Naive thymus-derived CD4-positive, alpha-beta T cell (primary cell): ENCODE results near the gene OTUD4. TPM values are rescaled to one million over a fixed set of nuclear protein-coding genes. Genes with fewer than 3 reads are reported as not detected.

Experiments
- ATAC-seq: fragments of 150-1000 bp; cut with Tn5 transposase; 2 replicates; pipeline ENCODE4 v1.10.0; 2021; ENCODE audit warnings: mild to moderate bottlenecking, moderate library complexity
- CTCF ChIA-PET: fragments of 350-600 bp; sonication (Branson Sonifier 250); formaldehyde crosslinking; loops from one replicate; lab custom pipeline; 2021; ENCODE audit warnings: antibody characterized with exemption; lab: Charles Lee
- POLR2A ChIA-PET: fragments of 350-600 bp; sonication (Branson Sonifier 250); formaldehyde crosslinking; loops from one replicate; lab custom pipeline; 2021; ENCODE audit warnings: antibody characterized with exemption, inconsistent platforms; lab: Charles Lee
- DNase-seq, 9 donors: peaks; one replicate each; pipeline versions ENCODE4 v3.0.0 to v3.0.0-alpha.2; 2020 to 2022; ENCODE audit warnings: mixed read lengths in 1 of 9
- H3K27ac ChIP-seq: one replicate; pipeline ENCODE4 v1.7.0; 2013; ENCODE audit warnings: mild to moderate bottlenecking, low read depth, low read length, moderate library complexity
- H3K27me3 ChIP-seq, 2 donors: one replicate each; pipeline ENCODE4 v1.7.0; 2013; ENCODE audit warnings: low read length in 2 of 2, mild to moderate bottlenecking in 2 of 2, moderate library complexity in 2 of 2; ENCODE audit not compliant: control insufficient read depth in 2 of 2, insufficient read depth in 2 of 2
- H3K36me3 ChIP-seq, 3 experiments: 1 replicate in 2 of 3; 2 replicates in 1 of 3; pipeline ENCODE4 v1.7.0; 2013; ENCODE audit warnings: low read length in 3 of 3, mild to moderate bottlenecking in 3 of 3, moderate library complexity in 1 of 3; ENCODE audit not compliant: insufficient read depth in 3 of 3, control insufficient read depth in 2 of 3
- H3K4me1 ChIP-seq, 2 donors: one replicate each; pipeline ENCODE4 v1.7.0; 2013; ENCODE audit warnings: low read length in 2 of 2, mild to moderate bottlenecking in 2 of 2, moderate library complexity in 1 of 2; ENCODE audit not compliant: control insufficient read depth in 2 of 2, insufficient read depth in 2 of 2
- H3K4me3 ChIP-seq: 2 replicates; pipeline ENCODE4 v1.7.0; 2013; ENCODE audit warnings: mild to moderate bottlenecking, low read length
- H3K9me3 ChIP-seq, 3 experiments: 1 replicate in 2 of 3; 2 replicates in 1 of 3; pipeline ENCODE4 v1.7.0; 2013; ENCODE audit warnings: low read length in 3 of 3; ENCODE audit not compliant: control insufficient read depth in 2 of 3
- H3K27ac Mint-ChIP-seq, 9 donors: one replicate each; pipeline ENCODE4 v1.8.0; 2020 to 2022; ENCODE audit warnings: mixed read lengths in 9 of 9, mild to moderate bottlenecking in 8 of 9, moderate library complexity in 5 of 9, inconsistent platforms in 2 of 9
- H3K27me3 Mint-ChIP-seq, 5 donors: one replicate each; pipeline ENCODE4 v1.8.0; 2021 to 2022; ENCODE audit warnings: mixed read lengths in 5 of 5, mild to moderate bottlenecking in 1 of 5
- H3K36me3 Mint-ChIP-seq, 5 donors: one replicate each; pipeline ENCODE4 v1.8.0; 2020 to 2022; ENCODE audit warnings: mixed read lengths in 5 of 5, mild to moderate bottlenecking in 3 of 5, inconsistent platforms in 1 of 5
- H3K4me1 Mint-ChIP-seq, 7 donors: one replicate each; pipeline ENCODE4 v1.8.0; 2020 to 2022; ENCODE audit warnings: mixed read lengths in 7 of 7, mild to moderate bottlenecking in 3 of 7, inconsistent platforms in 1 of 7
- H3K4me3 Mint-ChIP-seq, 10 donors: one replicate each; pipeline ENCODE4 v1.8.0; 2020 to 2022; ENCODE audit warnings: mild to moderate bottlenecking in 10 of 10, mixed read lengths in 10 of 10, moderate library complexity in 6 of 10, inconsistent platforms in 2 of 10
- H3K9me3 Mint-ChIP-seq, 11 donors: one replicate each; pipeline ENCODE4 v1.8.0; 2020 to 2022; ENCODE audit warnings: mixed read lengths in 11 of 11, mild to moderate bottlenecking in 4 of 11, inconsistent platforms in 1 of 11, moderate library complexity in 1 of 11
- intact Hi-C, 2 donors: fragments of 100-400 bp; cut with micrococcal nuclease; formaldehyde crosslinking; loops; one replicate each; pipeline ENCODE4 v1.15.1; 2023
- polyA plus RNA-seq, 2 donors: library from polyadenylated mRNA; unstranded; fragments of 300-500 nt; fragmentation: Illumina TruSeq; gene quantifications; one replicate each; pipeline ENCODE4 v1.2.3, GENCODE V29; 2021
- total RNA-seq, 6 experiments: library from RNA in 5 of 6; stranded (reverse) in 5 of 6; gene quantifications; 1 replicate in 5 of 6; 2 replicates in 1 of 6; pipeline ENCODE4 v1.2.3 and lab custom pipeline; 2021 to 2026

OTUD4 gene
- total and polyA plus RNA-seq, 7 experiments from 2014 or later: 15.0 to 65.4 (median 54.2) TPM

- intact Hi-C loops: no loop called here
- POLR2A ChIA-PET: no interaction called here
- CTCF ChIA-PET: no interaction called here
Observed at GRCh38 chr4:145161549-145161948, 18.8 kb downstream of the OTUD4 start.

GRCh38 chr4:145156986-145157385 lies 23.4 kb downstream of the OTUD4 start:
- ChIA-PET POLR2A (no interaction called here), CTCF (no interaction called here)
- H3K9me3 ChIP-seq: no peaks in the 10 kb centered on the region
- no peaks in the 10 kb centered on the region for H3K27me3 Mint-ChIP-seq
- ATAC-seq (no peak), DNase-seq (no peak)
- no peak overlapping the region for H3K4me3 Mint-ChIP-seq
- peaks cover 3 to 50% (median 3%) of the 10 kb centered on the region in 3 experiments for H3K36me3 ChIP-seq
- intact Hi-C loops: loop anchor here in 1 of 2 donors (2.0 kb wide), 1 partner anchor 22 kb away; no protein-coding TSS in a partner anchor
- H3K27ac Mint-ChIP-seq: peak overlapping the region in 1 of 9 donors; percentile 16
- H3K36me3 Mint-ChIP-seq: peaks cover 9 to 49% (median 19%) of the 10 kb centered on the region in 5 donors
- no peak overlapping the region for H3K27ac ChIP-seq
- no peaks in the 10 kb centered on the region for H3K4me1 ChIP-seq
- peaks cover 0 to 24% (median 6%) of the 10 kb centered on the region in 7 donors for H3K4me1 Mint-ChIP-seq
- no peaks in the 10 kb centered on the region for H3K9me3 Mint-ChIP-seq
- no peak overlapping the region for H3K4me3 ChIP-seq
- no peaks in the 10 kb centered on the region for H3K27me3 ChIP-seq

More at GRCh38 chr4:145161549-145161948, 18.8 kb downstream of the OTUD4 start:
- Mint-ChIP-seq H3K27me3 (no peaks in the 10 kb centered on the region), H3K4me3 (no peak overlapping the region), H3K36me3 (peaks cover 7 to 32% (median 14%) of the 10 kb centered on the region in 5 donors), H3K9me3 (no peaks in the 10 kb centered on the region), H3K27ac (peak overlapping the region in 2 of 9 donors; percentile 14 to 36), H3K4me1 (peaks cover 0 to 11% (median 6%) of the 10 kb centered on the region in 7 donors)
- ATAC-seq: no peak
- Histone ChIP-seq H3K9me3 (no peaks in the 10 kb centered on the region), H3K36me3 (peaks cover 7 to 53% (median 9%) of the 10 kb centered on the region in 3 experiments), H3K4me1 (no peaks in the 10 kb centered on the region), H3K4me3 (no peak overlapping the region), H3K27ac (no peak overlapping the region), H3K27me3 (no peaks in the 10 kb centered on the region)
- DNase-seq: no peak

- Histone ChIP-seq H3K4me1 (no peaks in the 10 kb centered on the region), H3K9me3 (no peaks in the 10 kb centered on the region), H3K36me3 (peaks cover 0 to 47% (median under 1%) of the 10 kb centered on the region in 3 experiments), H3K27ac (no peak overlapping the region), H3K4me3 (no peak overlapping the region), H3K27me3 (no peaks in the 10 kb centered on the region)
- Mint-ChIP-seq H3K4me1 (peaks cover 0 to 21% (median 4%) of the 10 kb centered on the region in 7 donors), H3K9me3 (no peaks in the 10 kb centered on the region), H3K4me3 (no peak overlapping the region), H3K27ac (no peak overlapping the region), H3K36me3 (peaks cover 3 to 46% (median 14%) of the 10 kb centered on the region in 5 donors), H3K27me3 (no peaks in the 10 kb centered on the region)
- POLR2A ChIA-PET: no interaction called here
- no peak for DNase-seq
- ATAC-seq: no peak
- CTCF ChIA-PET: interaction anchor here (0.7 to 1.6 kb wide), 2 partner anchors 454 to 462 kb away, joined by 4 to 7 read pairs; no protein-coding TSS in a partner anchor
- intact Hi-C loops: loop anchor here (2.0 kb wide), 4 partner anchors 13 to 463 kb away; partner anchors contain the start of gene MMAA (in 1 of the 2)
Observed at GRCh38 chr4:145155268-145155870, 25.0 kb downstream of the OTUD4 start.

DNA sequence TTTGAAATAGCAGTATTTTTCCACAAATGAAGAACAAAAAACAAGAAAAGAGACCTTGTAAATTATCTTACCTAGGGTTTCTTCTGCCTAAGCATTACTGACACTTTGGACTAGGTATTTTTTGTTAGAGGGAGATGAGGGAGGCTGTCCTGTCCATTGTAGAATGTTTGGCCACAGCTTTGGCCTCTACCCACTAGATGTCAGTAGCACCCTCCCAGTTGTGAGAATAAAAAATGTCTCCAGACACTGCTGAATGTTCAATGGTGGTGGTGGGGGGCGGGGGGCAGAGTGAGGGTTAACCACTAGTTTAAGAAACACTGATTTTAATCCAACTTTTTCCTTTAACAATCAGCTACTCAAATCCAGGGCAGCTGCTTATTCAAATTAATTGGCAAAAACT lies 25.8 kb downstream of the OTUD4 start:
- CTCF ChIA-PET: interaction anchor here (0.7 to 1.6 kb wide), 2 partner anchors 455 to 463 kb away, joined by 4 to 7 read pairs; no protein-coding TSS in a partner anchor
- H3K36me3 ChIP-seq: peaks cover 0 to 50% (median 3%) of the 10 kb centered on the region in 3 experiments
- Mint-ChIP-seq H3K27ac (peak overlapping the region in 1 of 9 donors; percentile 38), H3K27me3 (no peaks in the 10 kb centered on the region), H3K4me1 (peaks cover 0 to 26% (median 4%) of the 10 kb centered on the region in 7 donors), H3K36me3 (peaks cover 3 to 53% (median 20%) of the 10 kb centered on the region in 5 donors), H3K9me3 (no peaks in the 10 kb centered on the region), H3K4me3 (no peak overlapping the region)
- H3K27ac ChIP-seq: no peak overlapping the region
- H3K4me3 ChIP-seq: no peak overlapping the region
- no peaks in the 10 kb centered on the region for H3K9me3 ChIP-seq
- POLR2A ChIA-PET: no interaction called here
- intact Hi-C loops: loop anchor here (1.0 to 2.0 kb wide), 5 partner anchors 14 to 464 kb away; partner anchors contain the start of gene MMAA (in 1 of the 2)
- peak; percentile 45 for ATAC-seq
- H3K27me3 ChIP-seq: no peaks in the 10 kb centered on the region
- no peaks in the 10 kb centered on the region for H3K4me1 ChIP-seq
- peak in 1 of 9 donors; percentile 11 for DNase-seq

DNA sequence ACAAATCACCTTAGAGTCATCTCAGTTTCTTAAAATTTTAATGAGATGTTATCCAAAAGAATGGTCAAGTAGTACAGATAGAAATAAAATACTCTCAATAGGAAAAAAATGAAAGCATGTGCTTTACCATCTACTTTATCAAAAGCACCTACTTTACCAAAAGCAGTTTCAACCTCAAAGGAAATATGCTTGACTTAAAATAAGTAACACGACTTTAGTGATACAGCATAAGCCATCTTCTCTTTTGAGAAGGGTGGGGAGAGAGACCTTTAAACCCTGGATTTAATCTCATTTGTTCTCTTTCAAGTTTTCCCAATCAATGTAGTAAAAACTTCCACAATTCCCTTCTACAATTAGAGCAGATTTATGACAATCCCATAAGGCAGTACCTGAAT lies 26.5 kb downstream of the OTUD4 start:
- Mint-ChIP-seq H3K27me3 (no peaks in the 10 kb centered on the region), H3K9me3 (no peaks in the 10 kb centered on the region), H3K4me1 (peaks cover 0 to 32% (median 4%) of the 10 kb centered on the region in 7 donors), H3K36me3 (peaks cover 3 to 55% (median 23%) of the 10 kb centered on the region in 5 donors), H3K27ac (peak overlapping the region in 2 of 9 donors; percentile 38 to 39), H3K4me3 (no peak overlapping the region)
- ChIA-PET CTCF (interaction anchor here (1.6 kb wide), 1 partner anchor 463 kb away, joined by 7 read pairs; no protein-coding TSS in a partner anchor), POLR2A (no interaction called here)
- H3K4me3 ChIP-seq: no peak overlapping the region
- peaks cover 0 to 50% (median 4%) of the 10 kb centered on the region in 3 experiments for H3K36me3 ChIP-seq
- ATAC-seq (no peak), DNase-seq (no peak)
- intact Hi-C loops: loop anchor here (1.0 to 2.0 kb wide), 5 partner anchors 15 to 465 kb away; partner anchors contain the start of gene MMAA (in 1 of the 2)
- H3K9me3 ChIP-seq: no peaks in the 10 kb centered on the region
- no peaks in the 10 kb centered on the region for H3K4me1 ChIP-seq
- no peaks in the 10 kb centered on the region for H3K27me3 ChIP-seq
- no peak overlapping the region for H3K27ac ChIP-seq

DNA sequence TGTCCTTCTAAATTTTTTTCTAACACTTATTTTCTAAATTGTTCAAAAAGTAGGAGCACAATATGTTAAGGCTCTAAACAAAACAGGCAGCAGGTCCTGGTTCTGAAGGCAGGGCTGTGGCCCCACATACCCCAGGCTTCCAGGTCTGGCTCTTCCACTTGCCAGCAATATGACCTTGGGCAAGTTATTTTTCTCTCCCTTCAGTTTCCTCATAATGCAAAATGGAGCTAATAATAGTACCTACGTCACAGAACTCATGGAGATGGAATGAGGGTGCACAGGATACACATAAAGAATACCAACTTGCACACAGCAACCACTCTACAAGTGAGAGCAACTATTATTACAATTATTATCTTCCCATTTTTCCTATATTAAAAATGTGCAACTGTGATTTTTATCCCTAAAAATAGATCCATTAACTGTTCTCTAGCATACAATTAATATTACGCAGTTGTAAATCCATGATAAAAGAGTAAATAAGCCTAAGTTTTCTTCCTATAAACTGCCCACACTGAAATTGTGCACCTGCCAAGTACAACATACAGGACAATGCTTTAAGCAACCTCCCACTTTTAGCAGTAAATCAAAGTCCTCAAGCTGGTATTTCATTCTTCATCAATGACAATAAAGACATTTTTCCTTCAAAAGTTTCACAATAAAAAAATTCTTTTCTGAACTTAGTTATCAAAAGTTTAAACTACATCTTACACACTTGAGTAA lies 27.0 kb downstream of the OTUD4 start:
- Mint-ChIP-seq H3K4me1 (peaks cover 0 to 29% (median 4%) of the 10 kb centered on the region in 7 donors), H3K27ac (peak overlapping the region in 2 of 9 donors; percentile 8 to 69), H3K36me3 (peaks cover 3 to 54% (median 24%) of the 10 kb centered on the region in 5 donors), H3K9me3 (no peaks in the 10 kb centered on the region), H3K27me3 (no peaks in the 10 kb centered on the region), H3K4me3 (no peak overlapping the region)
- ChIA-PET POLR2A (no interaction called here), CTCF (no interaction called here)
- no peaks in the 10 kb centered on the region for H3K4me1 ChIP-seq
- no peak overlapping the region for H3K4me3 ChIP-seq
- ATAC-seq (no peak), DNase-seq (no peak)
- H3K36me3 ChIP-seq: peaks cover 0 to 49% (median 4%) of the 10 kb centered on the region in 3 experiments
- intact Hi-C loops: no loop called here
- no peaks in the 10 kb centered on the region for H3K9me3 ChIP-seq
- H3K27ac ChIP-seq: no peak overlapping the region
- H3K27me3 ChIP-seq: no peaks in the 10 kb centered on the region
